ENCODE data around the gene C9orf85. TPM values are rescaled to one million over a fixed set of nuclear protein-coding genes. Genes with fewer than 3 reads are reported as not detected.

The C9orf85 gene
- total and polyA plus RNA-seq, 2 of the 8 experiments (the other 6 are each of a cell fraction or from before 2014, with no cell fraction given), result 6.3 to 14.5 TPM

- TF ChIP-seq BCL11A (IDR thresholded peaks at IDR 0.05; ENCODE audit: low read depth in 2 of 2, low read length in 2 of 2), result no peak
- no peak for TF ChIP-seq CBX5 (IDR thresholded peaks at IDR 0.05; ENCODE audit: low read depth, low read length)
- no peak for TF ChIP-seq CTBP2 (IDR thresholded peaks at IDR 0.05; ENCODE audit: borderline replicate concordance, insufficient read depth, insufficient read length, low read length)
Observed at GRCh38 chr9:71886541-71886940, 24.9 kb upstream of the C9orf85 start (continued).
